NCI-H1048 (cell line): ENCODE data around the gene LHFPL3.
"Not testable (repeated sequence)": the region's sequence is repeated elsewhere in the genome, so short reads cannot be mapped to it uniquely, and the experiment has no call there.

Experiments used
- DNase-seq: peaks from one replicate; lab custom pipeline; 2025; lab: John Stamatoyannopoulos, UW

The LHFPL3 gene

GRCh38 chr7:104695563-104695962 is 367.2 kb downstream of the LHFPL3 start:
- no peak for DNase-seq

GRCh38 chr7:104700336-104700735 is 371.9 kb downstream of the LHFPL3 start:
- DNase-seq: no peak

DNA sequence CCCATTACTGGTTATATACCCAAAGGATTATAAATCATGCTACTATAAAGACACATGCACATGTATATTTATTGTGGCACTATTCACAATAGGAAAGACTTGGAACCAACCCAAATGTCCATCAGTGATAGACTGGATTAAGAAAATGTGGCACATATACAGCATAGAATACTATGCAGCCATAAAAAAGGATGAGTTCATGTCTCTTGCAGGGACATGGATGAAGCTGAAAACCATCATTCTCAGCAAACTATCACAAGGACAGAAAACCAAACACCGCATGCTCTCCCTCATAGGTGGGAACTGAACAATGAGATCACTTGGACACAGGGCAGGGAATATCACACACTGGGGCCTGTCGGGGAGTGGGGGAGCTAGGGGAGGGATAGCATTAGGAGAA is 392.6 kb downstream of the LHFPL3 start:
- DNase-seq: not testable (repeated sequence)

- no peak for DNase-seq
Measured at GRCh38 chr7:104723001-104723400, 394.6 kb downstream of the LHFPL3 start.

DNA sequence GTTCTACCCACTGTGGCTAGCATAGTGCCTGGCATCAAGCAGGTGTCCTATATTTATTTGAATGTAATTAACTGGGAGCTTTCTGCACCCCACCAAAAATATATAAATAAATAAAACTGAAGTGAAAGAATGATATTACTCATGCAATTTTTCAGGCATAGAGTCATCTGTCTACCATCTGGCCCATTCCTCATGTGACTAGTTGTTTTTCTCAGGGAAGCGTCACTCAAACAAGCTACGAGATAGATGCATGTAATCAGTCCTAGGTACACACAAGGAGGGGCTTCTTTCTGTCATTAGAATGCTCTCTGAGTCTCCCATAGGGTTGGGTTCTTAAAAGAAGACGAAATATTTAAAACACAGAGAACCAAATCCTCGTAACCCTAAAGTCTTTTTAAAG is 430.1 kb downstream of the LHFPL3 start:
- no peak for DNase-seq

DNA sequence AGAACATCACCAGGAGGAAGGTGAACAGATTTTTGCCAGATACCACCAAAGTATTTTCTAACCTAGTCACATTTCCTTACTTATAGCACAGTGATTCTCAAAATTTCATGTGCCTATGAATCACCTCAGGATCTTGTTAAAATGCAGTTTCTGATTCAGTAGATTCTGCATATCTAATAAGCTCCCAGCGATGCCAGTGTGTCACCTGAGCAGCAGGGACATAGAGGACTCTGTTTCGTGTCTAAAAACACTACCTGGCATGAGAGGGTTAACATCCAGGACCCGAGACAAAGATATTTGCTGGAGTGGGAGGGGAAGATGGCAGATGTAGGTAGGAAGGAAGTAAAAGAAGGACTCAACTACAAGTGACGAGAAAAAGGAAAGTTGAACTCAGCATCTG is 433.5 kb downstream of the LHFPL3 start:
- no peak for DNase-seq

DNA sequence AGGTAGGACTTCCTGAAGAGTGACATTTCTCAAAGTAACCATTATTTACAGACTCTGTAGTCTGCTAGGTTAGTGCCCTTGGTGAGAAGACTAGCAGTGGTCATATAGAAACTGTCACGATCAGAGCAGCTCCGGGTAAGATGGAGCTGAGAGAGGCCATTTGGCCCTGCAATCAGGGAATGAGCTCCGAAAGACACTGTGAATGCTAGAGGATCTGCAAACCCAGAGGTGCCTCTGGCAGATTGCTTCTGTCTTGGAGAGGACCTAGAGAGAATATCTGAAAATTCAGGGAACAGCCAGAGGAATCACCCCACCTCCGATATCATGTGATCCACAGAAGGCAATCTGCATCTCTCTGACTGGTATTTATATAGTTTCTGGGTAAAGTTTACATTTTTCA is 438.7 kb downstream of the LHFPL3 start:
- DNase-seq: no peak

GRCh38 chr7:104767826-104768536 is 439.6 kb downstream of the LHFPL3 start:
- DNase-seq: no peak

GRCh38 chr7:104772405-104773345 is 444.3 kb downstream of the LHFPL3 start:
- DNase-seq: no peak

DNA sequence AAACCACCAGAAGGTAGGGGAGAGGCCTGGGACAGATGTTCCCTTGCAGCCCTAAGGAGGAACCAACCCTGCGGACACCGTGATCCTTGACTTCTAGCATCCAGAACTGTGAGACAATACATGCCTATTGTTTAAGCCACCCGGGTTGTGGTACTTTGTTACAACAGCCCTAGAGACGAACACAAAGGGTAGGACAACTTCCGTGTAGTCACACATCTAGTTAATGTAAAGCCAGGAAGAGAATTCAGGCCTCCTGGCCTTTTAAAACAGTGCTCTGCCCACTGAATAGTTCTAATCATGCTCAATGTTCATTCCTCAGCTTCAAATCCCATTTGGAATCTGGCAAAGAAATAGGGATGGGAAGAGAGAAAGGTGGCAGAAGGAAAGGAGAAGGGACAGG is 445.4 kb downstream of the LHFPL3 start:
- DNase-seq: no peak

- DNase-seq: peak; percentile 10
Measured at GRCh38 chr7:104775531-104775930, 447.1 kb downstream of the LHFPL3 start.

DNA sequence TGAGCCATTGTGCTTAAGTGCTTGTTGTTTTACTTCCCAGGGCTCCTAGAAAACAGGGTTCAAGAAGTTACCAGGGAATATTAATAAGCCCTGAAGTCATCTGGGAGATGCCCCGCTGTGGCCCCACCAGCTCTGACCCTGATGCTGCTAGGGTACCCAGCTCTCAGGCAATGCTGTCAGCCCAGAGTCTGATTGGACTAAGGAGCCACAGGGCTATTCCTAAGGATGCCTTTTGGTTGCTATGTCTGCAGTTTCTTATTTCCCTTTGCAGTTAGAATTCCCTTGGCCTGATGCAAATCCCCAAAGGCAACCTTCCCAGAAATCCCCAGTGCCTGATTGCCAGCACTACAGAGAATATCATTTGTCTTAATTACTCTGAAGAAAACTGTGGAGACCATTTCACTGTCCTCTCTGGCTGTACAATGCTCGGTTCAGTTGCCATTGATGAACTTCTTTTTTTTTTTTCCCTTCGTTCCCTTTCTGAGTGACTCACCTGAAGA is 448.9 kb downstream of the LHFPL3 start:
- no peak for DNase-seq

GRCh38 chr7:104779888-104780287 is 451.5 kb downstream of the LHFPL3 start:
- no peak for DNase-seq

- no peak for DNase-seq
Measured at GRCh38 chr7:104784686-104785085, 456.3 kb downstream of the LHFPL3 start.

GRCh38 chr7:104789780-104790179 is 461.4 kb downstream of the LHFPL3 start:
- no peak for DNase-seq

DNA sequence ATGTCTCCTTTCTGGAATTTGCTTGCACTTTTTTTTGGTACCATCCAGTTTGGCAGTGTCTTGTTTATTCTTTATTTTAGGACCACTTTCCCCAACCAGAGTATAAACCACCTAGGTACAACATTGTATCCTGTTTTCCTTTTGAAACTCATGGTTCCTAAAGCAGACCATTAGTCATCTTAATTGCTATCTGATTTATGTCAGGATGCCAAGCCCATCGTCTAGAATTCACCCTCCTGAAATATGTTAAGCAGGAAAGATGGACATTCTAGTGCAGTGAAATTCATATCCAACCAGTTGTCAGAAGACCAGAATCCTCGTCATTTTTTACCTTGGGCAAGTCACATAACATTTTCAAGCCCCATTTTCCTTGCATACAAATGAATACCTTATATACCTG is 462.0 kb downstream of the LHFPL3 start:
- DNase-seq: no peak

- DNase-seq: no peak
Measured at GRCh38 chr7:104791080-104791479, 462.7 kb downstream of the LHFPL3 start.

- DNase-seq: no peak
Measured at GRCh38 chr7:104793066-104793465, 464.7 kb downstream of the LHFPL3 start.

- no peak for DNase-seq
Measured at GRCh38 chr7:104794154-104794553, 465.8 kb downstream of the LHFPL3 start.

GRCh38 chr7:104794589-104794988 is 466.2 kb downstream of the LHFPL3 start:
- no peak for DNase-seq

GRCh38 chr7:104795086-104795485 is 466.7 kb downstream of the LHFPL3 start:
- no peak for DNase-seq

GRCh38 chr7:104795616-104796398 is 467.4 kb downstream of the LHFPL3 start:
- DNase-seq: no peak
